GM21619 (cell line): ENCODE data around the gene HCN4.

Experiments used
- ATAC-seq: cut with Tn5 transposase; IDR thresholded peaks from one replicate; pipeline ENCODE4 v1.9.1; 2021; ENCODE audit not compliant: unreplicated experiment

The HCN4 gene

GRCh38 chr15:73298522-73299245 is 70.1 kb downstream of the HCN4 start:
- no peak for ATAC-seq

GRCh38 chr15:73296609-73297353 is 72.0 kb downstream of the HCN4 start:
- ATAC-seq: no peak

- ATAC-seq: no peak
Observed at GRCh38 chr15:73295630-73296286, 73.0 kb downstream of the HCN4 start.

- ATAC-seq: no peak
Observed at GRCh38 chr15:73293773-73294172, 75.0 kb downstream of the HCN4 start.

- no peak for ATAC-seq
Observed at GRCh38 chr15:73291441-73291840, 77.3 kb downstream of the HCN4 start.

- ATAC-seq: no peak
Observed at GRCh38 chr15:73287019-73287418, 81.7 kb downstream of the HCN4 start.

- ATAC-seq: no peak
Observed at GRCh38 chr15:73286311-73286710, 82.4 kb downstream of the HCN4 start.

GRCh38 chr15:73284090-73284716 is 84.6 kb downstream of the HCN4 start:
- no peak for ATAC-seq

GRCh38 chr15:73283366-73283962 is 85.3 kb downstream of the HCN4 start:
- ATAC-seq: no peak

- no peak for ATAC-seq
Observed at GRCh38 chr15:73282567-73283365, 86.0 kb downstream of the HCN4 start.

GRCh38 chr15:73275862-73276261 is 92.9 kb downstream of the HCN4 start:
- ATAC-seq: no peak

GRCh38 chr15:73273181-73274002 is 95.4 kb downstream of the HCN4 start:
- no peak for ATAC-seq

- ATAC-seq: no peak
Observed at GRCh38 chr15:73270366-73271097, 98.2 kb downstream of the HCN4 start.
